GM18499 (cell line): ENCODE measurements around the gene FGR.

Source experiments
- ATAC-seq: cut with Tn5 transposase; IDR thresholded peaks from one replicate; pipeline ENCODE4 v1.9.1; 2021; ENCODE audit warnings: moderate number of reproducible peaks; ENCODE audit not compliant: insufficient read depth, unreplicated experiment

FGR gene

GRCh38 chr1:27570784-27571183 lies 64.2 kb downstream of the FGR start:
- ATAC-seq, result no peak

GRCh38 chr1:27570356-27570755 lies 64.6 kb downstream of the FGR start:
- ATAC-seq, result no peak

- no peak for ATAC-seq
Observed at GRCh38 chr1:27569506-27570291, 65.3 kb downstream of the FGR start.

GRCh38 chr1:27569088-27569460 lies 65.9 kb downstream of the FGR start:
- no peak for ATAC-seq

GRCh38 chr1:27568300-27569087 lies 66.5 kb downstream of the FGR start:
- ATAC-seq, result peak; percentile 59

- no peak for ATAC-seq
Observed at GRCh38 chr1:27567971-27568299, 67.0 kb downstream of the FGR start.

- no peak for ATAC-seq
Observed at GRCh38 chr1:27567146-27567526, 67.8 kb downstream of the FGR start.

GRCh38 chr1:27566462-27567145 lies 68.4 kb downstream of the FGR start:
- ATAC-seq, result no peak

- no peak for ATAC-seq
Observed at GRCh38 chr1:27564710-27565649, 70.0 kb downstream of the FGR start.

GRCh38 chr1:27563591-27564471 lies 71.2 kb downstream of the FGR start:
- no peak for ATAC-seq

- ATAC-seq, result no peak
Observed at GRCh38 chr1:27563341-27563590, 71.7 kb downstream of the FGR start.

- no peak for ATAC-seq
Observed at GRCh38 chr1:27562534-27563340, 72.2 kb downstream of the FGR start.
